ENCODE data around the gene CELA3B. TPM values are rescaled to one million over a fixed set of nuclear protein-coding genes. Genes with fewer than 3 reads are reported as not detected.
"Not testable (repeated sequence)": the region's sequence is repeated elsewhere in the genome, so short reads cannot be mapped to it uniquely, and the experiment has no call there.

Gene CELA3B
- total RNA-seq, 4 donors from 2014 or later = 0.66 to 47.7 (median 2.2) TPM

GRCh38 chr1:22026924-22027289 is 50.1 kb downstream of the CELA3B start:
- no peak overlapping the region for H3K27ac ChIP-seq
- 73 to 84% methylated on average over 3 of the region's 3 CpGs for WGBS, 2 donors
- DNase-seq (ENCODE audit: low spot score in 2 of 2) = no peak
- no peaks in the 10 kb centered on the region for H3K27me3 ChIP-seq
- H3K9me3 ChIP-seq = no peaks in the 10 kb centered on the region
- no peak for TF ChIP-seq POLR2A (IDR thresholded peaks at IDR 0.05)
- no peak for TF ChIP-seq CTCF (IDR thresholded peaks at IDR 0.05)
- TF ChIP-seq EP300 (IDR thresholded peaks at IDR 0.05) = no peak
- H3K36me3 ChIP-seq = peaks cover 0 to 5% (median 0%) of the 10 kb centered on the region in 3 donors
- H3K4me3 ChIP-seq = no peak overlapping the region
- H3K4me1 ChIP-seq = peaks cover 0 to 22% (median 3%) of the 10 kb centered on the region in 4 donors

- H3K4me1 ChIP-seq = peaks cover 0 to 12% (median 3%) of the 10 kb centered on the region in 4 donors
- 87 to 89% methylated on average over 4 of the region's 4 CpGs for WGBS, 2 donors
- no peaks in the 10 kb centered on the region for H3K9me3 ChIP-seq
- DNase-seq (ENCODE audit: low spot score in 2 of 2) = no peak
- H3K4me3 ChIP-seq = no peak overlapping the region
- no peaks in the 10 kb centered on the region for H3K27me3 ChIP-seq
- TF ChIP-seq CTCF (IDR thresholded peaks at IDR 0.05) (no peak), POLR2A (IDR thresholded peaks at IDR 0.05) (no peak), EP300 (IDR thresholded peaks at IDR 0.05) (no peak)
- H3K27ac ChIP-seq = no peak overlapping the region
- peaks cover 0 to 5% (median 0%) of the 10 kb centered on the region in 3 donors for H3K36me3 ChIP-seq
Measured at GRCh38 chr1:22030057-22030456, 53.2 kb downstream of the CELA3B start.

GRCh38 chr1:22030473-22030872 is 53.7 kb downstream of the CELA3B start:
- no peak overlapping the region for H3K4me3 ChIP-seq
- no peaks in the 10 kb centered on the region for H3K27me3 ChIP-seq
- no peaks in the 10 kb centered on the region for H3K9me3 ChIP-seq
- WGBS, 2 donors = 79 to 91% methylated on average over 3 of the region's 3 CpGs
- H3K27ac ChIP-seq = no peak overlapping the region
- TF ChIP-seq CTCF (IDR thresholded peaks at IDR 0.05) = no peak
- H3K36me3 ChIP-seq = peaks cover 0 to 5% (median 0%) of the 10 kb centered on the region in 3 donors
- DNase-seq (ENCODE audit: low spot score in 2 of 2) = no peak
- peaks cover 0 to 12% (median 3%) of the 10 kb centered on the region in 4 donors for H3K4me1 ChIP-seq

GRCh38 chr1:22031214-22031962 is 54.6 kb downstream of the CELA3B start:
- no peaks in the 10 kb centered on the region for H3K9me3 ChIP-seq
- H3K4me3 ChIP-seq = no peak overlapping the region
- no peak for DNase-seq (ENCODE audit: low spot score in 2 of 2)
- H3K27me3 ChIP-seq = no peaks in the 10 kb centered on the region
- no peak for TF ChIP-seq CTCF (IDR thresholded peaks at IDR 0.05)
- TF ChIP-seq POLR2A (IDR thresholded peaks at IDR 0.05) = no peak
- TF ChIP-seq EP300 (IDR thresholded peaks at IDR 0.05) = no peak
- WGBS, 2 donors = 69 to 73% methylated on average over 8 of the region's 8 CpGs
- H3K4me1 ChIP-seq = peaks cover 0 to 7% (median 1%) of the 10 kb centered on the region in 4 donors
- peak overlapping the region in 3 of 4 donors; percentile 21 to 74 (median 39) for H3K27ac ChIP-seq
- H3K36me3 ChIP-seq = peaks cover 0 to 5% (median 0%) of the 10 kb centered on the region in 3 donors

GRCh38 chr1:22034834-22035233 is 58.0 kb downstream of the CELA3B start:
- not testable (repeated sequence) for H3K9me3 ChIP-seq; DNase-seq (ENCODE audit: low spot score in 2 of 2); H3K36me3 ChIP-seq; H3K27me3 ChIP-seq; H3K4me3 ChIP-seq; H3K27ac ChIP-seq
- WGBS, 2 donors = 75 to 77% methylated on average over 5 of the region's 5 CpGs
- H3K4me1 ChIP-seq = peaks cover 0 to 14% (median 9%) of the 10 kb centered on the region in 4 donors
